HEK293 (cell line): Measurements from ENCODE around the gene KLHL29.
A peak's percentile ranks its signal among the peaks of the same experiment; 100 is the strongest.

Experiments
- CTCF ChIA-PET: fragments of 350-600 bp; formaldehyde crosslinking; extraction: SDS; loops from one replicate; lab custom pipeline; 2021; ENCODE audit warnings: antibody characterized with exemption; lab: Yijun Ruan, JAX
- POLR2A ChIA-PET: fragments of 300-600 bp; formaldehyde crosslinking; extraction: SDS; loops from one replicate; lab custom pipeline; 2020; ENCODE audit warnings: antibody characterized with exemption, inconsistent platforms; lab: Yijun Ruan, JAX
- H3K27ac ChIP-seq: fragments of 200-500 bp; sonication (Bioruptor generic); 2 replicates; pipeline ENCODE4 v1.5.1; 2014; ENCODE audit warnings: low read depth, low read length, control low read depth, inconsistent platforms; ENCODE audit errors: extremely low read depth
- H3K36me3 ChIP-seq, 2 experiments: fragments of 200-500 bp in 1 of 2; sonication (Bioruptor generic) in 1 of 2; 1 replicate in 1 of 2; 2 replicates in 1 of 2; pipeline ENCODE4 v1.5.1; 2014 to 2017; ENCODE audit warnings: inconsistent platforms in 2 of 2, low read length in 2 of 2; ENCODE audit not compliant: control insufficient read depth in 2 of 2, insufficient read depth in 1 of 2
- H3K4me1 ChIP-seq: fragments of 200-500 bp; sonication (Bioruptor generic); 2 replicates; pipeline ENCODE4 v1.5.1; 2014; ENCODE audit warnings: mild to moderate bottlenecking, low read length, inconsistent platforms; ENCODE audit not compliant: control insufficient read depth, insufficient read depth
- H3K4me3 ChIP-seq: 2 replicates; pipeline ENCODE4 v1.5.1; 2011; ENCODE audit warnings: low read depth, mild to moderate bottlenecking, control low read depth, low read length, moderate library complexity
- H3K9me3 ChIP-seq: fragments of 200-500 bp; sonication (Bioruptor generic); 2 replicates; pipeline ENCODE4 v1.5.1; 2014; ENCODE audit warnings: low read depth, low read length, inconsistent platforms; ENCODE audit not compliant: control insufficient read depth, insufficient read depth
- EGR2 ChIP-seq: fragments of 450-650 bp; formaldehyde crosslinking; IDR thresholded peaks from 2 replicates; pipeline ENCODE4 v1.5.1; 2016; ENCODE audit warnings: low read depth, missing biosample characterization, missing genetic modification characterization
- GLIS1 ChIP-seq: fragments of 450-650 bp; formaldehyde crosslinking; IDR thresholded peaks from 2 replicates; pipeline ENCODE4 v1.5.1; 2016; ENCODE audit warnings: missing biosample characterization, missing genetic modification characterization
- KLF1 ChIP-seq: fragments of 450-650 bp; formaldehyde crosslinking; IDR thresholded peaks from 2 replicates; pipeline ENCODE4 v1.5.1; 2016; ENCODE audit warnings: missing biosample characterization, missing genetic modification characterization
- MYNN ChIP-seq: fragments of 450-650 bp; formaldehyde crosslinking; IDR thresholded peaks from 2 replicates; pipeline ENCODE4 v1.5.1; 2016; ENCODE audit warnings: missing biosample characterization, missing genetic modification characterization, borderline replicate concordance
- SP2 ChIP-seq: fragments of 450-650 bp; formaldehyde crosslinking; IDR thresholded peaks from 2 replicates; pipeline ENCODE4 v1.5.1; 2016; ENCODE audit warnings: missing biosample characterization, missing genetic modification characterization
- TSHZ1 ChIP-seq: fragments of 450-650 bp; formaldehyde crosslinking; IDR thresholded peaks from 2 replicates; pipeline ENCODE4 v1.5.1; 2016; ENCODE audit warnings: missing biosample characterization, missing genetic modification characterization, borderline replicate concordance
- ZBTB21 ChIP-seq: fragments of 450-650 bp; formaldehyde crosslinking; IDR thresholded peaks from 2 replicates; pipeline ENCODE4 v1.5.1; 2017; ENCODE audit warnings: missing biosample characterization, missing genetic modification characterization
- ZBTB8A ChIP-seq: fragments of 450-650 bp; formaldehyde crosslinking; IDR thresholded peaks from 2 replicates; pipeline ENCODE4 v1.5.1; 2016; ENCODE audit warnings: missing biosample characterization, missing genetic modification characterization
- ZFHX2 ChIP-seq: fragments of 450-650 bp; formaldehyde crosslinking; conservative IDR thresholded peaks from 2 replicates; pipeline ENCODE4 v1.5.1; 2016; ENCODE audit warnings: missing biosample characterization, missing genetic modification characterization
- ZFP3 ChIP-seq: fragments of 450-650 bp; formaldehyde crosslinking; IDR thresholded peaks from 2 replicates; pipeline ENCODE4 v1.5.1; 2016; ENCODE audit warnings: low read depth, missing biosample characterization, missing genetic modification characterization
- ZNF121 ChIP-seq: fragments of 450-650 bp; formaldehyde crosslinking; IDR thresholded peaks from 2 replicates; pipeline ENCODE4 v1.5.1; 2016; ENCODE audit warnings: missing biosample characterization, missing genetic modification characterization
- ZNF157 ChIP-seq: fragments of 450-650 bp; formaldehyde crosslinking; IDR thresholded peaks from 2 replicates; pipeline ENCODE4 v1.5.1; 2016; ENCODE audit warnings: missing biosample characterization, missing genetic modification characterization
- ZNF16 ChIP-seq: fragments of 450-650 bp; formaldehyde crosslinking; IDR thresholded peaks from 2 replicates; pipeline ENCODE4 v1.5.1; 2016; ENCODE audit warnings: low read depth, missing biosample characterization, missing genetic modification characterization
- ZNF2 ChIP-seq: fragments of 450-650 bp; formaldehyde crosslinking; IDR thresholded peaks from 2 replicates; pipeline ENCODE4 v1.5.1; 2016; ENCODE audit warnings: missing biosample characterization, missing genetic modification characterization
- ZNF23 ChIP-seq: fragments of 450-650 bp; formaldehyde crosslinking; IDR thresholded peaks from 2 replicates; pipeline ENCODE4 v1.5.1; 2016; ENCODE audit warnings: missing biosample characterization, missing genetic modification characterization, borderline replicate concordance
- ZNF280C ChIP-seq: fragments of 450-650 bp; formaldehyde crosslinking; IDR thresholded peaks from 2 replicates; pipeline ENCODE4 v1.5.1; 2016; ENCODE audit warnings: missing biosample characterization, missing genetic modification characterization
- ZNF366 ChIP-seq: fragments of 450-650 bp; formaldehyde crosslinking; conservative IDR thresholded peaks from 2 replicates; pipeline ENCODE4 v1.5.1; 2016; ENCODE audit warnings: missing biosample characterization, missing genetic modification characterization
- ZNF398 ChIP-seq: fragments of 450-650 bp; formaldehyde crosslinking; IDR thresholded peaks from 2 replicates; pipeline ENCODE4 v1.5.1; 2017; ENCODE audit warnings: missing biosample characterization, missing genetic modification characterization
- ZNF423 ChIP-seq: fragments of 450-650 bp; formaldehyde crosslinking; IDR thresholded peaks from 2 replicates; pipeline ENCODE4 v1.5.1; 2016; ENCODE audit warnings: missing biosample characterization, missing genetic modification characterization
- ZNF560 ChIP-seq: fragments of 450-650 bp; formaldehyde crosslinking; IDR thresholded peaks from 2 replicates; pipeline ENCODE4 v1.5.1; 2017; ENCODE audit warnings: missing biosample characterization, missing genetic modification characterization, borderline replicate concordance
- ZNF561 ChIP-seq: fragments of 450-650 bp; IDR thresholded peaks from 2 replicates; pipeline ENCODE4 v1.5.1; 2018; ENCODE audit warnings: missing biosample characterization, missing genetic modification characterization, borderline replicate concordance
- ZNF580 ChIP-seq: fragments of 450-650 bp; formaldehyde crosslinking; IDR thresholded peaks from 2 replicates; pipeline ENCODE4 v1.5.1; 2016; ENCODE audit warnings: missing biosample characterization, missing genetic modification characterization
- ZSCAN23 ChIP-seq: fragments of 450-650 bp; formaldehyde crosslinking; IDR thresholded peaks from 2 replicates; pipeline ENCODE4 v1.5.1; 2016; ENCODE audit warnings: missing biosample characterization, missing genetic modification characterization

The KLHL29 gene

GRCh38 chr2:23656597-23656973 is 271.6 kb downstream of the KLHL29 start:
- Histone ChIP-seq H3K4me3 (no peak overlapping the region), H3K27ac (no peak overlapping the region), H3K9me3 (no peaks in the 10 kb centered on the region), H3K4me1 (no peaks in the 10 kb centered on the region), H3K36me3 (no peaks in the 10 kb centered on the region)
- TF ChIP-seq ZNF121 (tag by site-specific recombination) (no peak), EGR2 (tag by site-specific recombination) (no peak), KLF1 (tag by site-specific recombination) (peak; percentile 34), SP2 (tag by site-specific recombination) (no peak), MYNN (tag by site-specific recombination) (no peak)
- CTCF ChIA-PET: interaction anchor here (0.8 kb wide), 1 partner anchor 524 kb away, joined by 4 read pairs; no protein-coding TSS in a partner anchor
- POLR2A ChIA-PET: no interaction called here

- no peaks in the 10 kb centered on the region for H3K36me3 ChIP-seq
- ChIA-PET POLR2A (no interaction called here), CTCF (interaction anchor here (0.8 kb wide), 1 partner anchor 524 kb away, joined by 4 read pairs; no protein-coding TSS in a partner anchor)
- no peak overlapping the region for H3K4me3 ChIP-seq
- H3K4me1 ChIP-seq: no peaks in the 10 kb centered on the region
- H3K27ac ChIP-seq: no peak overlapping the region
- no peak for TF ChIP-seq ZNF560 (tag by site-specific recombination)
- no peak for TF ChIP-seq ZFHX2 (tag by site-specific recombination)
- no peak for TF ChIP-seq ZSCAN23 (tag by site-specific recombination)
- no peak for TF ChIP-seq TSHZ1 (tag by site-specific recombination)
- H3K9me3 ChIP-seq: no peaks in the 10 kb centered on the region
Observed at GRCh38 chr2:23657371-23657770, 272.4 kb downstream of the KLHL29 start.

GRCh38 chr2:23657934-23658333 is 273.0 kb downstream of the KLHL29 start:
- H3K4me3 ChIP-seq: no peak overlapping the region
- no peaks in the 10 kb centered on the region for H3K9me3 ChIP-seq
- no peaks in the 10 kb centered on the region for H3K4me1 ChIP-seq
- no peaks in the 10 kb centered on the region for H3K36me3 ChIP-seq
- TF ChIP-seq ZNF423: no peak
- no peak for TF ChIP-seq GLIS1 (tag by site-specific recombination)
- no peak for TF ChIP-seq ZNF561 (tag by site-specific recombination)
- no peak for TF ChIP-seq ZBTB21 (tag by site-specific recombination)
- no peak for TF ChIP-seq ZNF23
- TF ChIP-seq ZNF398 (tag by site-specific recombination): no peak
- TF ChIP-seq ZNF280C (tag by site-specific recombination): no peak
- TF ChIP-seq ZNF16: no peak
- no peak for TF ChIP-seq ZNF2
- TF ChIP-seq ZBTB8A: no peak
- no peak for TF ChIP-seq ZNF157 (tag by site-specific recombination)
- TF ChIP-seq KLF1 (tag by site-specific recombination): peak; percentile 25; the same call in 1 of the 2 replicates
- TF ChIP-seq ZNF580 (tag by site-specific recombination): no peak
- TF ChIP-seq ZFP3 (tag by site-specific recombination): no peak
- no peak for TF ChIP-seq ZNF366
- TF ChIP-seq EGR2 (tag by site-specific recombination): peak; percentile 41; the same call in 1 of the 2 replicates
- ChIA-PET POLR2A (no interaction called here), CTCF (no interaction called here)
- no peak overlapping the region for H3K27ac ChIP-seq
